CD4-positive, alpha-beta T cell (primary cell): ENCODE results near the gene EMSY. TPM values are rescaled to one million over a fixed set of nuclear protein-coding genes. Genes with fewer than 3 reads are reported as not detected.

Experiments
- ATAC-seq: fragments of 200-7000 bp; cut with Tn5 transposase; one replicate; pipeline ENCODE4 v1.10.0; 2022; ENCODE audit warnings: mild to moderate bottlenecking; ENCODE audit not compliant: poor library complexity
- CTCF ChIA-PET: fragments of 350-600 bp; sonication (Branson Sonifier 250); formaldehyde crosslinking; loops from one replicate; lab custom pipeline; 2021; ENCODE audit warnings: antibody characterized with exemption, inconsistent platforms; lab: Charles Lee
- POLR2A ChIA-PET: fragments of 350-600 bp; sonication (Branson Sonifier 250); formaldehyde crosslinking; loops from one replicate; lab custom pipeline; 2021; ENCODE audit warnings: antibody characterized with exemption, inconsistent platforms; lab: Charles Lee
- DNase-seq, 14 experiments: peaks; one replicate each; pipeline ENCODE4 v3.0.0-alpha.2; 2013 to 2020; ENCODE audit warnings: mixed read lengths in 2 of 14
- H3K27ac ChIP-seq, 2 donors: one replicate each; pipeline versions ENCODE4 v1.5.1 to v1.7.0; 2013; ENCODE audit warnings: low read length in 2 of 2, low read depth in 1 of 2, mild to moderate bottlenecking in 1 of 2
- H3K27me3 ChIP-seq, 2 experiments: 1 replicate in 1 of 2; 2 replicates in 1 of 2; pipeline versions ENCODE4 v1.6.1 to v1.7.0; 2013; ENCODE audit warnings: low read length in 2 of 2, control low read depth in 1 of 2, mild to moderate bottlenecking in 1 of 2, moderate library complexity in 1 of 2; ENCODE audit not compliant: insufficient read depth in 2 of 2, control insufficient read depth in 1 of 2
- H3K36me3 ChIP-seq: one replicate; pipeline ENCODE4 v1.6.1; 2013; ENCODE audit warnings: low read length, control low read depth; ENCODE audit not compliant: insufficient read depth
- H3K4me1 ChIP-seq: one replicate; pipeline ENCODE4 v1.6.1; 2013; ENCODE audit warnings: low read length, control low read depth; ENCODE audit not compliant: insufficient read depth
- H3K4me3 ChIP-seq: one replicate; pipeline ENCODE4 v1.5.1; 2013; ENCODE audit warnings: mild to moderate bottlenecking, low read length, moderate library complexity
- H3K9me3 ChIP-seq, 2 experiments: 1 replicate in 1 of 2; 2 replicates in 1 of 2; pipeline versions ENCODE4 v1.6.1 to v1.7.0; 2013; ENCODE audit warnings: low read length in 2 of 2, mild to moderate bottlenecking in 2 of 2, control low read depth in 1 of 2, moderate library complexity in 1 of 2; ENCODE audit not compliant: control insufficient read depth in 1 of 2, insufficient read depth in 1 of 2
- H3K27ac Mint-ChIP-seq: one replicate; pipeline ENCODE4 v1.8.0; 2020; ENCODE audit warnings: mixed read lengths
- H3K27me3 Mint-ChIP-seq: one replicate; pipeline ENCODE4 v1.8.0; 2021; ENCODE audit warnings: mixed read lengths
- H3K36me3 Mint-ChIP-seq: one replicate; pipeline ENCODE4 v1.8.0; 2021; ENCODE audit warnings: low read depth, mixed read lengths
- H3K4me1 Mint-ChIP-seq: one replicate; pipeline ENCODE4 v1.8.0; 2021; ENCODE audit warnings: low read depth, mixed read lengths
- H3K4me3 Mint-ChIP-seq: one replicate; pipeline ENCODE4 v1.8.0; 2020; ENCODE audit warnings: mild to moderate bottlenecking, mixed read lengths
- H3K9me3 Mint-ChIP-seq: one replicate; pipeline ENCODE4 v1.8.0; 2020; ENCODE audit warnings: mixed read lengths
- CTCF ChIP-seq: fragments of 200-600 bp; IDR thresholded peaks from one replicate; pipeline ENCODE4 v1.8.0; 2022; ENCODE audit warnings: antibody characterized with exemption, mild to moderate bottlenecking
- intact Hi-C, 2 experiments: fragments of 100-400 bp; cut with DNase I in 1 of 2; cut with micrococcal nuclease in 1 of 2; formaldehyde crosslinking; loops; one replicate each; pipeline versions ENCODE4 v1.15.1 to v1.9.0; 2023 to 2025; cut with DNase I, micrococcal nuclease
- total RNA-seq, 174 experiments: library from RNA in 2 of 174; stranded (reverse) in 2 of 174; gene quantifications; one replicate each; pipeline ENCODE4 v1.2.3 and lab custom pipeline; 2021 to 2026

EMSY gene
- total RNA-seq, 2 experiments from 2014 or later: 20.9 to 21.8 TPM

- intact Hi-C loops: no loop called here
- Mint-ChIP-seq H3K9me3 (no peaks in the 10 kb centered on the region), H3K4me3 (no peak overlapping the region), H3K27me3 (no peaks in the 10 kb centered on the region), H3K36me3 (no peaks in the 10 kb centered on the region), H3K4me1 (no peaks in the 10 kb centered on the region), H3K27ac (no peak overlapping the region)
- POLR2A ChIA-PET: no interaction called here
- TF ChIP-seq CTCF: no peak
- Histone ChIP-seq H3K9me3 (no peaks in the 10 kb centered on the region), H3K4me1 (no peaks in the 10 kb centered on the region), H3K27me3 (no peaks in the 10 kb centered on the region), H3K27ac (no peak overlapping the region), H3K36me3 (no peaks in the 10 kb centered on the region), H3K4me3 (no peak overlapping the region)
- DNase-seq (no peak), ATAC-seq (no peak)
- CTCF ChIA-PET: no interaction called here
These were observed 157.6 kb downstream of the EMSY start for GRCh38 chr11:76602431-76602861.

Other genes starting within 250 kb of the EMSY start
- gene WNT11, start 238.5 kb upstream of the EMSY start, total RNA-seq: 1 to 10 TPM in 1 of 2 experiments, under 1 TPM in 1; 0.30 to 1.2 TPM
- gene THAP12, start 63.9 kb upstream of the EMSY start, total RNA-seq: 10 to 100 TPM; 34.8 to 36.3 TPM
- 1 to 10 TPM; 1.8 TPM for gene GVQW3, start 63.7 kb upstream of the EMSY start, total RNA-seq
- 1 to 10 TPM; 1.8 to 2.4 TPM for gene LRRC32, start 225.7 kb downstream of the EMSY start, total RNA-seq